GM18502 (cell line): Measurements from ENCODE around the gene CENPX.
"Not testable (repeated sequence)": the region's sequence is repeated elsewhere in the genome, so short reads cannot be mapped to it uniquely, and the experiment has no call there.

Experiments
- ATAC-seq: cut with Tn5 transposase; IDR thresholded peaks from one replicate; pipeline ENCODE4 v1.9.1; 2021; ENCODE audit warnings: mild to moderate bottlenecking; ENCODE audit not compliant: unreplicated experiment, poor library complexity

CENPX gene

DNA sequence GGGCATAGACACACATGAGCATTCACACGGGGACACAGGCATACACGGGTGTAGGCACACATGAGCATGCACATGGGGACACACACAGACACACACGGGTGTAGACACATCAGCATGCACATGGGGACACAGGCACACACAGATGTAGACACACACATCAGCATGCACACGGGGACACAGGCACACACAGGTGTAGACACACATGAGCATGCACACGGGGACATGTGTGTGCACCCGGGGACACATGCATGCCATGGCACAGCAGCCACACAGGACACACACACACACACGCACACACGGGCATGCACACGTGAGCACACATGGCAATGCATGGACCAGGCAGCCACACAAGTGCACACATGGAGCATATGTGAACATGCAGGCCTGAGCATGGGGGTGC is 20.0 kb upstream of the CENPX start:
- no peak for ATAC-seq

DNA sequence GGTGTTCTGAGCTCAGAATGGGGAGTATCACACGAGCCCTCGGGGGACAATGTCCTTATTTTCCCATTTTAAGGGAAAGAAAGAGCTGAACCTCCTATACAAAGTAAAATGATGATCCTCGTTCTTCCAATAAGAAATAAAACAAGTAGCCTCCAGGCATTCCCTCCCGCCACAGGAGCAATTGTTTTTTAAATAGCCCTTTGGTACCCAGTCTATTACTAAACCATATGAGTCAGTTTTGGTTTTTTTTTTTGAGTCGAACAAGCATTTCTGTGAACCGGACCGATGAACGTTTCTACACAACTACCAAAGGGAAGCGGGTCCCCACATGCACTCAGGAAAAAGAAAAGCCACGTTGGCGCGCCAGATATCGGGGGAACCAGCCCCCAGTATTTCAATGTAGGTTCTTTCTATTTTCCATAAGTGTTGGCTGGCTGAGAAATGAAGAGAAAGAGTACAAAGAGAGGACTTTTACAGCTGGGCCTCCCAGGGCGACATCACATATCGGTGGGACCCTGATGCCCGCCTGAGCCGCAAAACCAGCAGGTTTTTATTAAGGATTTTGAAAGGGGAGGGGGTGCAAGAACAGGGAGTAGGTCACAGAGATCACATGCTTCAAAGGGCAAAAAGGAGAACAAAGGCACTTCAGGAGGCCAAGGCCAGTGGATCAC is 18.6 kb upstream of the CENPX start:
- ATAC-seq = no peak

GRCh38 chr17:82039695-82040299 is 17.1 kb upstream of the CENPX start:
- no peak for ATAC-seq

DNA sequence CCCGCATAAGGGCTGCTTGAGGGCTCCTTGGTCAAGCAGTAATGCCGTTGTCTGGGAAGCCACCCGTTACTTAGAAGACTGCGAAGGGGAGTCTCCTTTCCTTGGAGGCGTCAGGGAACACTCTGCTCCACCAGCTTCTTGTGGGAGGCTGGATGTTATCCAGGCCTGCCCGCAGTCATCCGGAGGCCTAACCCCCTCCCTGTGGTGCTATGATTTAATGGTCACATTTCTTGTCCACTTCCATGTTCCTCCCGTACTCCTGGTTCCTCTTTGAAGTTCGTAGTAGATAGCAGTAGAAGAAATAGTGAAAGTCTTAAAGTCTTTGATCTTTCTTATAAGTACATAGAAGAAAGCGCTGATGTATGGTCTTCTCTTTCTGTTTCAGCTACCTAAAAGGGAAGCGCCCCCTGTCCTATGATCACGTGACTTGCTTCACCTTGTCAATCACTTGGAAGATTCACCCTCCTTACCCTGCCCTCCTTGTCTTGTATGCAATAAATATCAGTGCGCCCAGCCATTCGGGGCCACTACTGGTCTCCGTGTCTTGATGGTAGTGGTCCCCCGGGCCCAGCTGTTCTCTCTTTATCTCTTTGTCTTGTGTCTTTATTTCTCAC is 16.2 kb upstream of the CENPX start:
- not testable (repeated sequence) for ATAC-seq

DNA sequence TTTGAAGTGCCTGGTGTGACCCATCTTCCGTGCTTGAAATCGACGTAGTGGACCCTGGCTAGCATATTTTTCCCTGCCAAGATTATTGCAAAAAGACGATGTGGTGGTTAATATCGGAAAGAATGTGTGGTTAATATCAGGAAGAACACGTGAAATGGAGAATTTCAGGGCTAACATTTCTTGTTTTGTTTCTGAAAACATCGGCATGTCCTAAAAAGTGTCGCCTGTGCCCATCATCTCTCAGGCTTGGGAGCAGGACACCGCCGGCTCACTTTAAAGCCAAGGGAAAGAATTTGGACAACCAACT is 15.2 kb upstream of the CENPX start:
- ATAC-seq = no peak

DNA sequence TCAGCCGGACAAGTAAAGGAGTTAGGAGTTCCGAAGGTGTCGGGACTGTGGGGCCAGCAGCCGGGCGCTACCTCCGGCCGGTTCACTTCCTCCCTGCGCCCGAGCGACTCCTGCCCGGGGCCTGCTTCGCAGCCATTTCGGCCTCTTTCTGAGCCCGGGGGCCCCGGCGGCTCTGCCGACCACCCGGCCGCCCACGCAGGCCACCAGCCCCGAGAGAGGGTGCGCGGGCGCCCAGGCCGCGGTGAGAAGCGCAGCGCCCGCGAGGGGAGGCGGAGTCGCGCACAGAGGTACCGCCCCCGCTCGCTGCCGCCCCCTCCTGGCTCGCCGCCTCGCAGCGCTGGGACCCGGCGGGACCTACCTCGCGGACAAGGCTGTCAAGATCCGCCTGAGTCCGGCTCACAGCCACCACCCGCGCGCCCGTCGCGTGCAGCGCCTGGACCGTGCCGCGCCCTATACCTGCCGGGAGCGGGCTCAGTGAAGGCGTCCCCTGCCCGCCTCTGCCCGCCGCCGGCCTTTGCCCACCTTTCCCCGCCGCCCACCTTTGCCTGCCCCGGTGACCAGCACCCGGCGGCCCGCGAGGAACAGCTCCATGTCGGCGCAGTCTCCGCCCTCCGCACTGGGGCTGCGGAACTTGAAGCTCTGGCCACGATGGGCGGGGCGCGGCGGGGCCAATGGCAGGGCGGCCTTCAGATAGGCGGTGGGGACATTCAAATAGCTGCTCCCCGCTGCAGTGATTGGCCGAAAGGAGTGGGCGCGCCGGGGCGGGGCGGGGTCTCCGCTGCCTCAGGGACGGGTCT is 14.6 kb upstream of the CENPX start, which contains the start of gene DCXR:
Gene DCXR (minus strand): TSS at position 606 of the 797 bp plus-strand sequence. CDS start 15 bp downstream, at position 591.
- peak; percentile 84 for ATAC-seq

- no peak for ATAC-seq
These were observed 14.0 kb upstream of the CENPX start for GRCh38 chr17:82036634-82037091.

DNA sequence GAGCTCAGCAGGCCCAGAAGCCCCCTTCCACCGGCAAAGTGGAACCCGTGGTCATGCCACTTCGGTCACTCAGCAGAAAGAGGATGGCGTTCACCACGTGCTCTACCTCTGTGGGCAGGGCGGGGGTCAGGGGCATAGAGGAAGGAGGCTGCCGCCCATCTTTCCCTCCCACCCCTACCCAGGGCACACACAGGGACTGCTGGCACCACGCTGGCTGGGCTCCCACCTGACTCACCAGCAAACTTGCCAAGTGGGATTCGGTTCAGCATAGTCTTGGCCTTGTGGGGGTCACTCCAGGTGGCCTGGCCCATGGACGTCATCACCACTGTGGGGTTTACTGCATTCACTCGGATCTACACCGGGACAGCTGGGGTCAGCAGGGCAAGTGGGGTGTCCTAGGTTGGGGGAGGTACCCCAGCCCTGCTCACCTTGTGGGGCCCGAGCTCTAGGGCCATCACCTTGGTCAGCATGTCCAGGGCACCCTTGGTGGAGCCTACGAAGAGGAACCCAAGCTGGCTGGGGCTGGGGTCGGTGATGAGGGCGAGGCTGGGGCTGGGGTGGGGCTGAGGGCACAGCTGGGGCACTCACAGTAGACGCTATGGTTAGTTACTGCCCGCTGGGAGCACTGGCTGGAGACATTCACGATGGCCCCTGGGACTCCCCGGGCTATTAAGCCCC is 13.4 kb upstream of the CENPX start:
- no peak for ATAC-seq

DNA sequence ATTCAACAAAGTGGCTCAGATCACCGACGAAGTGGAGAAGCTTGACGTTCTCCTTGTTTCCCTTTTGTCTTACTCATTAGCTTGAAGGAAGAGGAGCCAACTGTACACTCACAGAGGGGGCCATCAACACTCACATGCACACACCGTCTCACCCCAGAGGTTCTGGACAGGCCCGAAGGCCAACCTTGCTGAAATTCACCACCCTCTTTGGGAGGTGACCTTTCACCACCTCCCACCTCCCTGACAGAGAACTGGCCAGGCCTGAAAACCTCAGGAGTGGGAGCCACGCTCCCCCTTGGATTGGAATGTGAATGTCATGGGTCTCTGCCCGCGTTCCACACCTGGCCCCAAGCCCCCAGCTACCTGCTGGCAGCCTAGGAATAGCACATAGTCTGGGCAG is 12.8 kb upstream of the CENPX start:
- ATAC-seq = no peak

DNA sequence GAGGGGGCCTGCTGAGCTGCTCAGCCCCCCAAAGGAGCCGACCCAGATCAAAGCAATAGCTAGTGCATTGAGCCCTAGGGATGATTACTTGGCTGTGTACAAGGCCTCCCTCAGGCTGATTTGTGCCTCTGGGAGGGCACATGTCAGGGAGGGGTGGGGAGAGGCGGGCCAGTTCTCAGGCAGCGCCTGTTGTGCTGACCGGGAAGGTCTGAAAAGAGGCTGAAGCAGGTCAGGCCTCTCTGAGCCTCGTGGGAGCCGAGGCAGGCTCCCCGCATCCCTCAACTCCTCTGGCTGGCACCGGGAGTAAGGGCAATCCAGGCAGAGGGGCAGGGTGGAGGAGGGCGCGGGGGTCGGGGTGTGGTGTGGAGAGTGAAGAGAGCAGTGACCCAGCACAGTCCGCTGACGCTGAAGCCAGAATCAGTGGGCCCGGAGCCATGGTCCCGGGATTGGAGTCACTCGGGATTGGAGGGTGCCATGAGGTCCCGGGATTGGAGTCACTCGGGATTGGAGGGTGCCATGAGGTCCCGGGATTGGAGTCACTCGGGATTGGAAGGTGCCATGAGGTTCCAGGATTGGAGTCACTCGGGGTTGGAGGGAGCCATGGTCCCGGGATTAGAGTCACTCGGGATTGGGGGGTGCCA is 11.8 kb upstream of the CENPX start:
- ATAC-seq = no peak

- no peak for ATAC-seq
These were observed 10.8 kb upstream of the CENPX start for GRCh38 chr17:82033359-82034085.

DNA sequence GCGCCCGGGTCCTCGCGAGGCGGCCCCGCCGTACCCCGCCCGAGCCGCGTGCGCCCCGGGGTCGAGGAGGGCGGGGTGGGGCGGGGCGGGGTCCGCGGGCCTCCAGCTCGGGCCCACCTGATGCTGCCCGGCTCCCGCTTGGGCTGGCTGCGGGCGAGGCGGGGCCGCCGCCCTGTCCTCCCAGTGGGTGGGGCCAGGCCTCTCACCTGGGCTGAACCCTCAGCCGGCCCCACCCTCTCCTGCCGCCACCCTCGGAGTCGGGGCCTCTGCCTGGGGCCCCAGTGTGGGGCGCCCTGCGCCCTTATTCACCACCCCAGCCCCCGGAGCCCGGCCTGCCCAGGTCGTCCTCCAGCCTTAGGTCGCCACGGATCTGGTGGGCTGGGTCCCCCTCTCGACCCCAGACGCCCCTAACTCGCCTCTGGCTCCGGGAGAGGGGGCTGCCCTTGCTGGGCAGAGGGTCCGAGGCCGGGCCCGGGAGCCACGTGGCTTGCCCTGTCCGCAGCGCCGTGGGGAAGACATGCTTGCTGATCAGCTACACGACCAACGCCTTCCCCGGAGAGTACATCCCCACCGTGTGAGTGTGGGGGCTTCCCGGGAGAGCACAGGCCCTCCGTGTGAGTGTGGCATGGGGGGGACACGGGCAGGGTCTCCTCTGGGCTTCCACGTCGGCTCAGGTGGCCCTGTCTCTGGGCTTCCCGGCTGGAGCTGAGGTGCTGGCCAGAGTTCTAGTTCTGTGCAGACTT is 9.4 kb upstream of the CENPX start:
- ATAC-seq = no peak

GRCh38 chr17:82031303-82031884 is 8.7 kb upstream of the CENPX start, which contains the start of gene RAC3:
TSS of gene RAC3 (plus strand) at chr17:82031678. CDS start at chr17:82031762, 84 bp downstream.
- ATAC-seq = peak; percentile 15

GRCh38 chr17:82030470-82031302 is 8.0 kb upstream of the CENPX start:
- peak; percentile 55 for ATAC-seq

GRCh38 chr17:82029990-82030469 is 7.4 kb upstream of the CENPX start:
- no peak for ATAC-seq

DNA sequence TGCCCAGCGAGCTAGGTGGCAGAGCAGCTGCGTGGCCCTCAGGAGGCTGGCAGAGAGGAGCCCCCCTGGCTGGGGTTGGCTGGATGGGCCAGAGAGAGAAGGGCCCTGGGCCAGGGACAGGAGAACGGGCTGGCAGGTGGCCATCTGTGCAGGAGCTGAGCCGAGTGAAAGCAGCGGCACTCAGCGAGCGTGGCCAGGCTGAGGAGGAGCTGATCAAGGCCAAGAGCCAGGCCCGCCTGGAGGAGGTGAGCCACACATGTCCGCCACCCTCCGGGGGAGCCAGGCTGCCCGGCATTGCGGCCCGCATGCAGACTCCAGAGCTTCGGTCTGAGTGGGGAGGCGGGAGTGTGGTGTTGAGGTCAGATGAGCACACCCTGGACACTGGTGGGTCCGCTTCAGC is 6.7 kb upstream of the CENPX start:
- no peak for ATAC-seq

DNA sequence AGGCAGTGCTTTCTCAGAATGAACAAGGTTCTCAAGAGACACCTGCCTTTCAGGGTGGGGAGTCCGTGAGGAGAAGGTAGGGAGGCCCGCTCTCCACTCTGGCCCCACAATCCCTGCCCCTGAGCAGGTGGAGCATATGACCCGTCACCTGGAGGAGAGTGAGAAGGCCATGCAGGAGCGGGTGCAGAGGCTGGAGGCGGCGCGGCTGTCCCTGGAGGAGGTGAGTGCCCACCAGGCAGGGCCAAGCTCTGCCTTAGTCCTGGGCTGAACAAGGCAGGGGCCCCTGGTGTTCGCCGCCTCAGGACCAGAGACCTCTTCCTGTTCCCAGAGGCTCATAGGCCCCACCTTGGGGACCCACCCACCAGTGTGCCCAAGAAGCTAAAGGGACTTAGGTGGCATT is 6.3 kb upstream of the CENPX start:
- no peak for ATAC-seq
